Activated CD8-positive, alpha-beta T cell treated with anti-CD3 and anti-CD28 coated beads for 36 hours (primary cell): ENCODE data around the gene GALNT6. TPM values are rescaled to one million over a fixed set of nuclear protein-coding genes. Genes with fewer than 3 reads are reported as not detected.

Source experiments
- ATAC-seq: fragments of 200-7000 bp; cut with Tn5 transposase; one replicate; pipeline ENCODE4 v1.10.0; 2021; ENCODE audit warnings: mild to moderate bottlenecking, moderate library complexity
- CTCF ChIA-PET: fragments of 350-600 bp; sonication (Branson Sonifier 250); formaldehyde crosslinking; loops from one replicate; lab custom pipeline; 2021; ENCODE audit warnings: antibody characterized with exemption; lab: Charles Lee
- POLR2A ChIA-PET: fragments of 350-600 bp; sonication (Branson Sonifier 250); formaldehyde crosslinking; loops from one replicate; lab custom pipeline; 2021; ENCODE audit warnings: antibody characterized with exemption; lab: Charles Lee
- DNase-seq: peaks from one replicate; pipeline ENCODE4 v3.0.0-alpha.2; 2020
- H3K27ac Mint-ChIP-seq: one replicate; pipeline ENCODE4 v1.8.0; 2021; ENCODE audit warnings: mild to moderate bottlenecking, mixed read lengths
- H3K27me3 Mint-ChIP-seq: one replicate; pipeline ENCODE4 v1.8.0; 2021; ENCODE audit warnings: mixed read lengths
- H3K36me3 Mint-ChIP-seq: one replicate; pipeline ENCODE4 v1.8.0; 2021; ENCODE audit warnings: low read depth, mixed read lengths
- H3K4me1 Mint-ChIP-seq: one replicate; pipeline ENCODE4 v1.8.0; 2021; ENCODE audit warnings: low read depth, mixed read lengths
- H3K4me3 Mint-ChIP-seq: one replicate; pipeline ENCODE4 v1.8.0; 2021; ENCODE audit warnings: mild to moderate bottlenecking, moderate library complexity, mixed read lengths
- H3K9me3 Mint-ChIP-seq: one replicate; pipeline ENCODE4 v1.8.0; 2021; ENCODE audit warnings: mixed read lengths
- CTCF ChIP-seq: fragments of 200-600 bp; IDR thresholded peaks from one replicate; pipeline ENCODE4 v1.8.0; 2022; ENCODE audit warnings: antibody characterized with exemption, mild to moderate bottlenecking
- intact Hi-C: fragments of 100-400 bp; cut with micrococcal nuclease; formaldehyde crosslinking; loops from one replicate; pipeline ENCODE4 v1.10.0; 2022
- total RNA-seq, 2 experiments: library from RNA; stranded (reverse); gene quantifications; one replicate each; pipeline ENCODE4 v1.2.3, GENCODE V29; 2021

GALNT6 gene
- total RNA-seq, 2 experiments from 2014 or later: 18.0 to 22.3 TPM

- POLR2A ChIA-PET: interaction anchor here (0.7 to 4.6 kb wide), 3 partner anchors 9 to 15 kb away, joined by 3 to 30 read pairs (median 4); partner anchors contain the start of gene GALNT6
- CTCF ChIA-PET: no interaction called here
- Mint-ChIP-seq H3K27ac (no peak overlapping the region), H3K4me1 (peaks cover 38% of the 10 kb centered on the region), H3K36me3 (peaks cover 59% of the 10 kb centered on the region), H3K27me3 (no peaks in the 10 kb centered on the region), H3K9me3 (no peaks in the 10 kb centered on the region), H3K4me3 (no peak overlapping the region)
- DNase-seq: no peak
- no peak for TF ChIP-seq CTCF
- intact Hi-C loops: no loop called here
- no peak for ATAC-seq
These were observed 16.4 kb downstream of the GALNT6 start for GRCh38 chr12:51374856-51375255.

GRCh38 chr12:51374361-51374760, 16.8 kb downstream of the GALNT6 start:
- H3K9me3 Mint-ChIP-seq: no peaks in the 10 kb centered on the region
- intact Hi-C loops: no loop called here
- no peak overlapping the region for H3K4me3 Mint-ChIP-seq
- H3K4me1 Mint-ChIP-seq: peaks cover 43% of the 10 kb centered on the region
- CTCF ChIA-PET: no interaction called here
- no peak overlapping the region for H3K27ac Mint-ChIP-seq
- POLR2A ChIA-PET: interaction anchor here (0.7 to 4.6 kb wide), 3 partner anchors 9 to 16 kb away, joined by 3 to 30 read pairs (median 4); partner anchors contain the start of gene GALNT6
- no peak for DNase-seq
- H3K27me3 Mint-ChIP-seq: no peaks in the 10 kb centered on the region
- peaks cover 58% of the 10 kb centered on the region for H3K36me3 Mint-ChIP-seq
- TF ChIP-seq CTCF: no peak
- no peak for ATAC-seq

DNA sequence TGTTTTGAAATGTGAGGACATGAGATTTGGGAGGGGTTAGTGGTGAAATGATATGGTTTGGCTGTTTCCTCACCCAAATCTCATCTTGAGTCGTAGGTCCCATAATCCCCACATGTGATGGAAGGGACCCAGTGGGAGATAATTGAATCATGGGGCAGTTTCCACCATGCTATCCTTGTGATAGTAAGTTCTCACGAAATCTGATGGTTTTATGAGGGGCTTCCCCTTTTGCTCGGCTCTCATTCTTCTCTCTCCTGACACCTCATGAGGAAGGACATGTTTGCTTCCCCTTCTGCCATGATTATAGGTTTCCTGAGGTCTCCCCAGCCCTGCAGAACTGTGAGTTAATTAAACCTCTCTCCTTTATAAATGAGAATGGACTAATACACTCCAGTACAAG, 18.0 kb downstream of the GALNT6 start:
- H3K27ac Mint-ChIP-seq: no peak overlapping the region
- H3K4me3 Mint-ChIP-seq: no peak overlapping the region
- TF ChIP-seq CTCF: no peak
- ATAC-seq (no peak), DNase-seq (no peak)
- H3K9me3 Mint-ChIP-seq: no peaks in the 10 kb centered on the region
- ChIA-PET POLR2A (interaction anchor here (1.7 to 4.6 kb wide), 2 partner anchors 11 to 17 kb away, joined by 4 to 30 read pairs; partner anchors contain the start of gene GALNT6), CTCF (interaction anchor here (0.7 to 1.2 kb wide), 3 partner anchors 10 to 48 kb away, joined by 3 to 4 read pairs (median 4); no protein-coding TSS in a partner anchor)
- H3K27me3 Mint-ChIP-seq: no peaks in the 10 kb centered on the region
- peaks cover 56% of the 10 kb centered on the region for H3K36me3 Mint-ChIP-seq
- H3K4me1 Mint-ChIP-seq: peaks cover 49% of the 10 kb centered on the region
- intact Hi-C loops: no loop called here

- Mint-ChIP-seq H3K36me3 (peaks cover 54% of the 10 kb centered on the region), H3K27ac (no peak overlapping the region), H3K27me3 (no peaks in the 10 kb centered on the region), H3K4me3 (no peak overlapping the region), H3K9me3 (no peaks in the 10 kb centered on the region), H3K4me1 (peaks cover 53% of the 10 kb centered on the region)
- ATAC-seq (no peak), DNase-seq (no peak)
- intact Hi-C loops: no loop called here
- ChIA-PET POLR2A (interaction anchor here (0.8 to 4.6 kb wide), 2 partner anchors 18 to 126 kb away, joined by 3 to 30 read pairs; partner anchors contain the start of gene GALNT6), CTCF (interaction anchor here (0.6 to 1.5 kb wide), 8 partner anchors 9 to 599 kb away, joined by 3 to 4 read pairs (median 3); a partner anchor contains a TSS)
- no peak for TF ChIP-seq CTCF
These were observed 19.2 kb downstream of the GALNT6 start for GRCh38 chr12:51372021-51372420.

- TF ChIP-seq CTCF: no peak
- no peak for ATAC-seq
- Mint-ChIP-seq H3K4me1 (peaks cover 53% of the 10 kb centered on the region), H3K27me3 (no peaks in the 10 kb centered on the region), H3K4me3 (no peak overlapping the region), H3K9me3 (no peaks in the 10 kb centered on the region), H3K27ac (peak overlapping the region; percentile 2), H3K36me3 (peaks cover 50% of the 10 kb centered on the region)
- ChIA-PET POLR2A (interaction anchor here (0.8 to 4.6 kb wide), 2 partner anchors 19 to 126 kb away, joined by 3 to 30 read pairs; partner anchors contain the start of gene GALNT6), CTCF (interaction anchor here (0.6 to 1.5 kb wide), 6 partner anchors 9 to 600 kb away, joined by 3 to 4 read pairs (median 3); a partner anchor contains a TSS)
- intact Hi-C loops: no loop called here
- no peak for DNase-seq
These were observed 19.8 kb downstream of the GALNT6 start for GRCh38 chr12:51371295-51371953.
